ENCODE measurements around the gene SEMA4D. TPM values are rescaled to one million over a fixed set of nuclear protein-coding genes. Genes with fewer than 3 reads are reported as not detected.

SEMA4D gene
- total RNA-seq, 1 experiment from 2014 or later = 0.37 TPM

GRCh38 chr9:89368550-89368949 is 129.4 kb downstream of the SEMA4D start:
- Histone ChIP-seq H3K27ac (no peak overlapping the region), H3K9me3 (replicated peaks) (no peaks in the 10 kb centered on the region), H3K4me1 (replicated peaks) (peaks cover 7% of the 10 kb centered on the region), H3K27me3 (replicated peaks) (no peaks in the 10 kb centered on the region), H3K36me3 (no peaks in the 10 kb centered on the region), H3K4me3 (no peak overlapping the region)
- DNase-seq (ENCODE audit: low read depth in 1 of 2, low spot score in 2 of 2) = no peak

DNA sequence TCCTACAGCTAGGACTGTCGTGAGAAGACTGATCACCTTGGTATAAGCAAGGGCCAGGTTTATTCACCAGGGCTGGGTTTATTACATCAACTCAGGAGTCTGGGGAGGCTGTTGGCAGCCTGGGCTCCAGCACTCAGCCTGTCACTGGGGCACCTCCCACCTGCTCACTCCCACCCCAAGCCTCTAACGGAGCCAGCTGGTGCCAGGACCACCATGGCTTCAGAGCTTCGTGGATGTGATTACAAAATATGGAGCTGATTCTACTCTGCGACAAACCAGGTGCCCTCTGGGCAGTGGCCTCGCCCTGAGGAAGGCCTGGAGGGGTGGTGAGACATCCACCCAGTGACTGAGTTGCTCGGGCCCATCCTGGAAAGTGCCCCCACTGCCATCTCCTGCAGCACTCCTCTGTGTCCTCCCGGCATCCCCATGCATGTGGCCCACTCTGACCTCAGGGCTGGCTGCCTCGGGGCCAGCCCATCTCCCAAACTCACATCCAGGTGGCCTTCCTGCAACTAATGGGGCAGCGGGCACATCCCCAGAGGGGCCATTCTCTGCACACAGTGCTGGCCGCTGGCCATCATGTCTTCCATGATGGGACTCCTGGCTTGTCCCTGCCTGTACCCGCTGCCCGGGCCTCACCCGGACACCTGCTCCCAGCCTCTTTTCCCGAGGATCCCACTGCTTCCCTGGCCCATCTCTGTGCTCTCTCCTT is 130.0 kb downstream of the SEMA4D start:
- no peaks in the 10 kb centered on the region for H3K9me3 ChIP-seq (replicated peaks)

GRCh38 chr9:89367281-89367680 is 130.6 kb downstream of the SEMA4D start:
- no peak for DNase-seq (ENCODE audit: low read depth in 1 of 2, low spot score in 2 of 2)
- Histone ChIP-seq H3K27me3 (replicated peaks) (no peaks in the 10 kb centered on the region), H3K4me3 (no peak overlapping the region), H3K36me3 (0 out of 2 replicates have a peak, but pooled peaks cover 3% of the 10 kb centered on the region), H3K27ac (no peak overlapping the region), H3K9me3 (replicated peaks) (no peaks in the 10 kb centered on the region), H3K4me1 (replicated peaks) (peaks cover 6% of the 10 kb centered on the region; the same call in 1 of the 2 replicates)

More for the DNA sequence above, 130.0 kb downstream of the SEMA4D start:
- Histone ChIP-seq H3K4me1 (replicated peaks) (peaks cover 6% of the 10 kb centered on the region; the same call in 1 of the 2 replicates), H3K4me3 (no peak overlapping the region), H3K27ac (no peak overlapping the region), H3K36me3 (no peaks in the 10 kb centered on the region), H3K27me3 (replicated peaks) (no peaks in the 10 kb centered on the region)
- no peak for DNase-seq (ENCODE audit: low read depth in 1 of 2, low spot score in 2 of 2)

- Histone ChIP-seq H3K36me3 (0 out of 2 replicates have a peak, but pooled peaks cover 4% of the 10 kb centered on the region), H3K9me3 (replicated peaks) (no peaks in the 10 kb centered on the region), H3K4me3 (no peak overlapping the region), H3K27ac (no peak overlapping the region), H3K27me3 (replicated peaks) (no peaks in the 10 kb centered on the region), H3K4me1 (replicated peaks) (peaks cover 6% of the 10 kb centered on the region; the same call in 1 of the 2 replicates)
- DNase-seq (ENCODE audit: low read depth in 1 of 2, low spot score in 2 of 2) = peak in 1 of 2 experiments; percentile 9
Observed at GRCh38 chr9:89366711-89367110, 131.2 kb downstream of the SEMA4D start.

- H3K27ac ChIP-seq = no peak overlapping the region
- H3K36me3 ChIP-seq = peaks cover 15% of the 10 kb centered on the region
- H3K4me1 ChIP-seq (replicated peaks) = peaks cover 6% of the 10 kb centered on the region; the same call in 1 of the 2 replicates
- no peaks in the 10 kb centered on the region for H3K9me3 ChIP-seq (replicated peaks)
- no peak overlapping the region for H3K4me3 ChIP-seq
- no peak for DNase-seq (ENCODE audit: low read depth in 1 of 2, low spot score in 2 of 2)
- H3K27me3 ChIP-seq (replicated peaks) = no peaks in the 10 kb centered on the region
Observed at GRCh38 chr9:89365532-89365912, 132.4 kb downstream of the SEMA4D start.

DNA sequence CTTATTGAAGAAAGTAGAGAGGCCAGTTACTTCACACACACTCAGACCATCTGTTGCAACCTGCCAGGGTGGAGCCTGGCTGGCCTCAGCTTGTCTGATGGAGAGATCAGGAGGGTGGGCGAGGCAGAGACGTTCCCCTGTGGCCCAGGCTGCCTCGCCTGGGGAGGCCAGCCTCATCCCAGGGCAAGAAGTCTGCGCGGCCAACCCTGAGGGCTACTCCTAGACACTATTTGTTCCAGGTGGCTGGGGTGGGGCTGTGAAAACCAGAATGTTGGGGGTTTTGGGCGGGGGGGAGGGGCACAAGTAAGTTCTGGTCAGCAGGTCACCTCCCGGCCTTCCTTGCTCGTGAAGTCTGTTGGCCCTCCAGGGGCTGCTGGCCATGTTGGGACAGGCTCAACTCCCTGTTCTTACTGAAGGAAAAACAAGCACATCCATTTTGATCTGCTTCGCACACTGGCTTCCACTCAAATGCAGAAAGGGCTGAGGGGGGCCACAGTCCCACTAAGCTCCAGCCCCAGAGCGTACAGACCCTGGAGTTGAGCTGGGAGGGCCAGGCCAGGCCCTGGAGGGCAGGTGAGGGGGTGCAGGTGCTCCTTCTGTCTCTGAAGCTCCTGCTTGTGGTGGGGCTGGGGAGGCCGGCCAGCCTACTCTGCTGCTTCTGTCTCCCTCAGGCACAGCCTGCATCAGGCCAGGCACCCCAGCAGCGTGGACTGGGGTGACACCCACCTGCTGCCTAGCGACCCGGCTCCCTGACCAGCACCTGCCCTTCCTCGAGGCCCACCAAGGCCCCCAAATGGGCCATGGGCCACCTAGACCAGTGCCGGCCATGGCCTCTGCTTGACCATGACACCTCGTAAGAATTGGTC is 133.0 kb downstream of the SEMA4D start:
- Histone ChIP-seq H3K9me3 (replicated peaks) (no peaks in the 10 kb centered on the region), H3K4me1 (replicated peaks) (peaks cover 6% of the 10 kb centered on the region; the same call in 1 of the 2 replicates), H3K4me3 (no peak overlapping the region), H3K27me3 (replicated peaks) (no peaks in the 10 kb centered on the region), H3K27ac (no peak overlapping the region), H3K36me3 (peaks cover 21% of the 10 kb centered on the region)
- DNase-seq (ENCODE audit: low read depth in 1 of 2, low spot score in 2 of 2) = no peak

DNA sequence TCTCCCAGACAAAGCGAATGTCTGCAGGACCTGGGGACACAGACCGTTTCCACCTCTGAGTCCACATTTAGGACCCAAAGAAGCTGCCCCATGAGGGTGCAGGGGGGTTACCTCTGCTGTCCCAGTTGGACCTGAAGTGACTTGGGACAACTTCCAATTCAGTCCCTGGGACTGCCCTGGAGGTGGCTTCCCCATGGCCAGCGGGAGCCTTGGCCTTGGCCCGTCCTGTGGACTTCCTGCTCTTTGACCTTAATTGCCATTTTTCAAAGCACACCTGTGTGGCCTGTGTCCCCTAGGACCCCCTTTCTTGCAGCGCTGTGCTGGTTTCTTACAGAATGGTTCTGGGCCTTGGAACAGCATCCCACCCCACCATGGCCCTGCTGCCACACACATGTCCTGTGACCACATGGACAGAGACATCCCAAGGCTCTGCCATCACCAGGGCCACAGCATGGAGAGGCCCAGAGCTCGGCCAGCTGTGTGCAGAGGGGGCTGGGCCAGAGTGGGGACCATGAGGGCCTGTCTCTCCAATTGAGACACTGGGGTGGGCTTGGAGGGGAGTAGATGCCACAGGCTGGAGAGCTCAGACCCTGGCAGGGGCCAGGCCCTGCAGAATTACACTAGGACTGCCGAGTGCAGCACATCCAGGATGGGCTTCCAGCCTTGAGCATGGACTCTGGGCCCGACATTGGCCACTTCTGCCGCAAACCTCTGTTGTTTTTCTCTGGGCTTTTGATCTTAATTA is 133.8 kb downstream of the SEMA4D start:
- peaks cover 22% of the 10 kb centered on the region for H3K36me3 ChIP-seq
- DNase-seq (ENCODE audit: low read depth in 1 of 2, low spot score in 2 of 2) = no peak
- H3K4me3 ChIP-seq = no peak overlapping the region
- H3K4me1 ChIP-seq (replicated peaks) = peaks cover 6% of the 10 kb centered on the region; the same call in 1 of the 2 replicates
- H3K27ac ChIP-seq = no peak overlapping the region
- H3K9me3 ChIP-seq (replicated peaks) = no peaks in the 10 kb centered on the region
- H3K27me3 ChIP-seq (replicated peaks) = no peaks in the 10 kb centered on the region

DNA sequence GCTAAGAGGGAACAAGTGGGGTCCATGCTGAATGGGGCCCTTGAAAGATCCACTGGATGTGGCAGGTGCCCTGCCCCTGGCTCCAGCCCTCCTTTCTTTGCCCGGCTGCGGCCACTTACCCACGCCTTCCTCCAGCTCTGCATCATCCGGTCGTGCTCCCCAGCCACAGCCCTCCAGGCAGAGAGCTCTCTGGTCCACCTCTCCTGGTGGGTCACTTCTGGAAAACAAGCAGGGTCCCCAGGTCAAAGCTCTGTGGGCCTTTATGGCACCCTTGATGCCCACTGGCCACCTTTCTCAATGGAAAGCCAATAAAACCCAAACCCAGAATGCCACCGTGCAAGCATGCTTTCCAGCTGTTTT is 134.6 kb downstream of the SEMA4D start:
- no peaks in the 10 kb centered on the region for H3K27me3 ChIP-seq (replicated peaks)
- DNase-seq (ENCODE audit: low read depth in 1 of 2, low spot score in 2 of 2) = no peak

DNA sequence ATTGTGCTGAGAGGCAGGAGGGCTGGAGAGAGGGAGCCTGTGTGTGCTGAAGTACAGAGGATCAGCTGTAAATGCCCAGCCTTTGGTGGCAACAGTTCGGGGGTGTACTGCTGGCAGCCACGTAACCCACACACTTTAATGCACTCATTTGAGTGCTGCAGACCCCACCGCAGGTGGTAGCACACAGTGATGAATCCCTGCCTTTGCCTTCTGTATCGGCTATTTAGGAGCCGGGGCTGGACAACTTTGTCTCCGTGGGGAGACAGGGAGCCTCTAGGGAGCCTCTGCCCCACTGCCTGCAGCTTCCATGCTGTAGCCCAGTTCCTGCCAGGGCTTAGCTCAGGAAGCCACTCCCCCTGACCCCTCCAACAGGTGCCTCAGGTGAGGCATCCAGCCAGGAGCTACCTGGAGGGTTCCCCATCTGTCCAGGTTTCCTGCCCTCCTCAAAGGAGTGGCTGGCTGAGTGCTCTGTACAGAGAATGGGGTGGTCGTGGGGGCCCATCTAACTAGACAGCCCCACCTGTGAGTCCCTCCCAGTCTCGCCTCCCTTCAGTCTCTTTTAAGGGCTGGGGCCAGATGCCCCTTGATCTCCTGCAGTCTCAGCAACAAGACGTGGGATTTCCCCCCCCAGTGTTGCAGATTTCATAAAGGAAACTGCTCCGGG is 135.1 kb downstream of the SEMA4D start:
- Histone ChIP-seq H3K27me3 (replicated peaks) (no peaks in the 10 kb centered on the region), H3K4me1 (replicated peaks) (peaks cover 6% of the 10 kb centered on the region; the same call in 1 of the 2 replicates), H3K4me3 (no peak overlapping the region), H3K27ac (no peak overlapping the region), H3K9me3 (replicated peaks) (no peaks in the 10 kb centered on the region), H3K36me3 (peaks cover 27% of the 10 kb centered on the region)
- no peak for DNase-seq (ENCODE audit: low read depth in 1 of 2, low spot score in 2 of 2)

More for the DNA sequence above, 134.6 kb downstream of the SEMA4D start:
- peaks cover 22% of the 10 kb centered on the region for H3K36me3 ChIP-seq
- H3K9me3 ChIP-seq (replicated peaks) = no peaks in the 10 kb centered on the region
- peaks cover 6% of the 10 kb centered on the region; the same call in 1 of the 2 replicates for H3K4me1 ChIP-seq (replicated peaks)
- no peak overlapping the region for H3K27ac ChIP-seq
- H3K4me3 ChIP-seq = no peak overlapping the region

GRCh38 chr9:89361816-89362646 is 135.9 kb downstream of the SEMA4D start:
- DNase-seq (ENCODE audit: low read depth in 1 of 2, low spot score in 2 of 2) = no peak
- Histone ChIP-seq H3K9me3 (replicated peaks) (no peaks in the 10 kb centered on the region), H3K4me3 (no peak overlapping the region), H3K27me3 (replicated peaks) (no peaks in the 10 kb centered on the region), H3K36me3 (peaks cover 32% of the 10 kb centered on the region), H3K4me1 (replicated peaks) (peaks cover 6% of the 10 kb centered on the region; the same call in 1 of the 2 replicates), H3K27ac (no peak overlapping the region)

DNA sequence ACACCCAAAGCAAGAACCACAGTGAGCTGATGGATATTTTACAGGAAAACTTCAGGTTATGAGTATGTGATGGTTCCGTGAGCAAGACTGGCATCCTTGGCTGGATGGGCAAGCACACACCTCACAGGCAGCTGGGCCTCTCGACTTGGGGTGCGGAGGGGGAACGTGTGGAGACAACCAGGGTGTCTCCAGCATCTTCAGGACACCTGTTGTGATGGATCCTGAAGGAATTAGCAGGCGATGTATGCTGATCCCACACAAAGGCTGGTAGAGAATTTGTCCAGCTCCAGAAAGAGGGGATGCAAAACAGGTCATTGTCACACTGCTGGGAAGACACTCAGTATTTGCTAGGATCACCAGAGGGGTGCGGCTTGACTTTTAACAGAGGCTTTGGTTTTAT is 136.9 kb downstream of the SEMA4D start:
- peaks cover 32% of the 10 kb centered on the region for H3K36me3 ChIP-seq
- no peaks in the 10 kb centered on the region for H3K27me3 ChIP-seq (replicated peaks)
- no peaks in the 10 kb centered on the region for H3K4me1 ChIP-seq (replicated peaks)
- no peak for DNase-seq (ENCODE audit: low read depth in 1 of 2, low spot score in 2 of 2)
- H3K9me3 ChIP-seq (replicated peaks) = no peaks in the 10 kb centered on the region
- no peak overlapping the region for H3K4me3 ChIP-seq
- H3K27ac ChIP-seq = no peak overlapping the region

GRCh38 chr9:89360465-89360864 is 137.4 kb downstream of the SEMA4D start:
- Histone ChIP-seq H3K27me3 (replicated peaks) (no peaks in the 10 kb centered on the region), H3K27ac (no peak overlapping the region), H3K36me3 (peaks cover 32% of the 10 kb centered on the region), H3K4me3 (no peak overlapping the region), H3K9me3 (replicated peaks) (no peaks in the 10 kb centered on the region), H3K4me1 (replicated peaks) (no peaks in the 10 kb centered on the region)
- DNase-seq (ENCODE audit: low read depth in 1 of 2, low spot score in 2 of 2) = peak in 1 of 2 experiments; percentile 11
